ENCODE results near the gene TCF20. TPM values are rescaled to one million over a fixed set of nuclear protein-coding genes. Genes with fewer than 3 reads are reported as not detected.

TCF20 gene
- total RNA-seq, 1 donor from 2014 or later, result 52.0 TPM

DNA sequence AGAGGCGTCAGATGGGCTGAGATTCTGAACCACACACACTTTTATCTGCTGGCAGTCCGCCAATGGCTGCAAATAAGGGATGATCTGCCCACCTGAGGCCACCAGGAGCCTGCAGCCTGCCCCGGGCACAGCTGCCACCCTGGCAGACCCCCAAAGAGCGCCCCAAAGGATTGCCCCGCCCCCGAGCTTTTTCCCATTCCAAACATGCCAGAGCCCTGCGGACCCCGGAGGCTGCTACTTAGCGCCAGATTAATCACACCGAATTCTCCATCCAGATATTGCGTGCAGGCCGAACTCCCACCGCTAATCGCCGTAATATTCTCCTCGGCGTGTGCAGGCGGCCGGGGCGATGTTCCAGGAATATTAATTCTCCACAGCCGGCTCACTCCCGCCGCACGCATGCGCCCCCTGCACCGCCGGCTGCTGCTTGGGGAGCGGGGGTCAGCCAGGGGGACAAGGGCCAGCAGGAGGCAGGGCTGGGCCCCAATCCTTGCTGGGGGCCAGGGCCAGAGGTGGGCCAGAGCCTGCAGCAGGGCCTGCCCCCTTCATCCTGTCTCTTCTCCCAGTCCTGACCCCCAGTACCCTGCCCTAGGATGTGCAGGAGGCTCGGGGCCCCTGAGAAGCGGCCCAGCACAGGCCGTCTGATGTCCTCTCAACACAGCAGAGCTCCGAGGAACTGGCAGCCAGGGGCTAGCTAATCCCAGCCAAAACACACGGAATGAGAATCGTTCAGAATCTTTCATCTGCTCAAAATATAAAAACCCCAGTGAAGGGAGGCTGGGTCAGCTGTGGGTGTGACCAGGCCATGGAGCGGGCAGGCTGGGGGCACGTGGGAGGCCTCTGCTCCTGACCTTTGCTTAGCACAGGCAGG is 19.5 kb upstream of the TCF20 start:
- no peak for TF ChIP-seq CTCF (IDR thresholded peaks at IDR 0.05)
- intact Hi-C loops (cut with micrococcal nuclease), result no loop called here
- H3K36me3 Mint-ChIP-seq (ENCODE audit: low read depth), result no peaks in the 10 kb centered on the region
- no peak overlapping the region for H3K4me3 Mint-ChIP-seq
- POLR2A ChIA-PET, result no interaction called here
- peaks cover 34% of the 10 kb centered on the region for H3K4me1 Mint-ChIP-seq
- DNase-seq (no peak), ATAC-seq (ENCODE audit: low read depth) (no peak)
- no peaks in the 10 kb centered on the region for H3K9me3 Mint-ChIP-seq
- no peaks in the 10 kb centered on the region for H3K27me3 Mint-ChIP-seq
- CTCF ChIA-PET, result no interaction called here
- no peak overlapping the region for H3K27ac Mint-ChIP-seq

- no peaks in the 10 kb centered on the region for H3K9me3 Mint-ChIP-seq
- no peak overlapping the region for H3K4me3 Mint-ChIP-seq
- H3K27me3 Mint-ChIP-seq, result peaks cover 4% of the 10 kb centered on the region
- CTCF ChIA-PET, result no interaction called here
- POLR2A ChIA-PET, result interaction anchor here (0.6 kb wide), 1 partner anchor 286 kb away, joined by 3 read pairs; no protein-coding TSS in a partner anchor
- no peak for ATAC-seq (ENCODE audit: low read depth)
- H3K4me1 Mint-ChIP-seq, result peaks cover 29% of the 10 kb centered on the region
- no peak for DNase-seq
- no peak for TF ChIP-seq CTCF (IDR thresholded peaks at IDR 0.05)
- no peak overlapping the region for H3K27ac Mint-ChIP-seq
- intact Hi-C loops (cut with micrococcal nuclease), result no loop called here
- no peaks in the 10 kb centered on the region for H3K36me3 Mint-ChIP-seq (ENCODE audit: low read depth)
These were observed 18.3 kb upstream of the TCF20 start for GRCh38 chr22:42288791-42289190.

DNA sequence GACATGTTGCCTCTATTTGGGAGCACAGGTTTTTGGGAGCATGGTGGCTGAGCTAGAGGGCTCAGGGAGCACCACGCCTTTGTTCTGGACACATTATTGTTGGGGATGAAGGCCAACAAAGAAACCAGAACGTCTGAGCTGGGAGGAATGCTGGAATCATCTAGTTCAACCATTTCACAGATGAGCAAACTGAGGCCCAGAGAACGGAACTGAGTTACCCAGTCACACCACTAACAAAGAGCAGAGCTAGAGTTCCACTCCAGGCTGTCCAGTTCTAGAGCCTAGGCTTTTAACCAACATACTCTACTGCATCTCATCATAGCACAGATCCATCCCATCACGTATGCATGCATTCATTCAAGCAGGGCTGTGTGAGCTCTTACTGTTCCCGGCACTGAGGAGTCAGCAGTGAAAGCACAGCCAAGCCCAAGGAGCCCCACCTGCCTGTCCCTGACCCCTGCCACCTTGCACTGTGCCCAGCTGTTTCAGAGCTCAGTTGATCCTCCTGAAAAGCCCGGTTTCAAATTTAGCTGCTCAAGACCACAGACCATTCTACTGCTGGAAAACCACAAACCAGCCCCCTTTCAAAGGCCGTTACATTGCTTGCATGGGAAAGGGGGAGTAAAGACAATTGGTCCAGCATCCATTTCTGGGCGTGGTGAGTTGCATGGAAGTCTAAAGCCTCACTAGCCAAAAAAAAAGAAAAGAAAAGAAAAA is 16.9 kb upstream of the TCF20 start:
- ChIA-PET POLR2A (no interaction called here), CTCF (no interaction called here)
- peaks cover 11% of the 10 kb centered on the region for H3K27me3 Mint-ChIP-seq
- DNase-seq (no peak), ATAC-seq (ENCODE audit: low read depth) (no peak)
- TF ChIP-seq CTCF (IDR thresholded peaks at IDR 0.05), result no peak
- H3K27ac Mint-ChIP-seq, result no peak overlapping the region
- H3K4me1 Mint-ChIP-seq, result peaks cover 31% of the 10 kb centered on the region
- intact Hi-C loops (cut with micrococcal nuclease), result no loop called here
- no peaks in the 10 kb centered on the region for H3K36me3 Mint-ChIP-seq (ENCODE audit: low read depth)
- H3K4me3 Mint-ChIP-seq, result no peak overlapping the region
- no peaks in the 10 kb centered on the region for H3K9me3 Mint-ChIP-seq

DNA sequence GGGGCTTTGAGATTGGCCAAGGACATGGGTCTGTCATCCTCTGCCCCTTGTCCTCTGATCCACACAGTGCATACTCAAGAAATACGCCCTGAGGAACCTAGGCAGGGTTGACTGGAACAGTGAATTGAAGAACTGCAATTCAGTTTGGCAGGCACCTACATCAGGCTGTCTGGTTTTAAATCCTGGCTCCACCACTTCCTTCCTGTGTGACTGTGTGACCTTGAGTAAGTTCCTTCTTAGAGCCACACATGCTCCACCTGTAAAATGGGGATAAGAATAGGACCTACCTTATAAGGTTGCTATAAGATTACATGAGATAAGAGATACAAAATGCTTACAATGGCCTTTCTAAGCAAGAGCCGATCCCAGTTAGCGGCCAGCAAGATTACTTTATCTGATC is 15.8 kb upstream of the TCF20 start:
- intact Hi-C loops (cut with micrococcal nuclease), result no loop called here
- TF ChIP-seq CTCF (IDR thresholded peaks at IDR 0.05), result no peak
- peaks cover 29% of the 10 kb centered on the region for H3K4me1 Mint-ChIP-seq
- DNase-seq, result no peak
- no peak overlapping the region for H3K27ac Mint-ChIP-seq
- no peak overlapping the region for H3K4me3 Mint-ChIP-seq
- H3K9me3 Mint-ChIP-seq, result no peaks in the 10 kb centered on the region
- POLR2A ChIA-PET, result no interaction called here
- H3K36me3 Mint-ChIP-seq (ENCODE audit: low read depth), result no peaks in the 10 kb centered on the region
- H3K27me3 Mint-ChIP-seq, result peaks cover 16% of the 10 kb centered on the region
- CTCF ChIA-PET, result no interaction called here
- no peak for ATAC-seq (ENCODE audit: low read depth)

- no peak overlapping the region for H3K4me3 Mint-ChIP-seq
- H3K9me3 Mint-ChIP-seq, result no peaks in the 10 kb centered on the region
- H3K27ac Mint-ChIP-seq, result no peak overlapping the region
- no peak for TF ChIP-seq CTCF (IDR thresholded peaks at IDR 0.05)
- ATAC-seq (ENCODE audit: low read depth), result no peak
- H3K4me1 Mint-ChIP-seq, result peaks cover 29% of the 10 kb centered on the region
- ChIA-PET CTCF (no interaction called here), POLR2A (no interaction called here)
- H3K27me3 Mint-ChIP-seq, result peaks cover 17% of the 10 kb centered on the region
- no peak for DNase-seq
- intact Hi-C loops (cut with micrococcal nuclease), result no loop called here
- H3K36me3 Mint-ChIP-seq (ENCODE audit: low read depth), result no peaks in the 10 kb centered on the region
These were observed 15.2 kb upstream of the TCF20 start for GRCh38 chr22:42285604-42286003.

Data from activated B cell treated with CpG ODN at 0.5 μM for 24 hours (primary cell).